Smooth muscle cell (in vitro differentiated cells): ENCODE data around the gene AASS. TPM values are rescaled to one million over a fixed set of nuclear protein-coding genes. Genes with fewer than 3 reads are reported as not detected.

Source experiments
- DNase-seq: peaks from one replicate; lab custom pipeline; 2025; ENCODE audit not compliant: unreplicated experiment; lab: John Stamatoyannopoulos, UW
- H2AFZ ChIP-seq: fragments of 200-600 bp; sonication (generic); 2 replicates; pipeline ENCODE4 v1.6.0; 2016; ENCODE audit warnings: antibody characterized with exemption, low read depth, mild to moderate bottlenecking
- H3F3A ChIP-seq: fragments of 200-600 bp; sonication (generic); 2 replicates; pipeline ENCODE4 v1.6.0; 2017; ENCODE audit warnings: antibody characterized with exemption, low read depth
- H3K27ac ChIP-seq: fragments of 200-600 bp; sonication (generic); 2 replicates; pipeline ENCODE4 v1.5.1; 2016; ENCODE audit warnings: low read depth, mild to moderate bottlenecking
- H3K27me3 ChIP-seq: fragments of 200-600 bp; sonication (generic); 2 replicates; pipeline ENCODE4 v1.6.1; 2016; ENCODE audit warnings: low read depth, mild to moderate bottlenecking
- H3K36me3 ChIP-seq: fragments of 200-600 bp; sonication (generic); 2 replicates; pipeline ENCODE4 v1.5.1; 2016; ENCODE audit warnings: low read depth
- H3K4me1 ChIP-seq: fragments of 200-600 bp; sonication (generic); 2 replicates; pipeline ENCODE4 v1.5.1; 2016; ENCODE audit warnings: low read depth
- H3K4me2 ChIP-seq: fragments of 200-600 bp; sonication (generic); 2 replicates; pipeline ENCODE4 v1.6.0; 2016; ENCODE audit warnings: mild to moderate bottlenecking
- H3K4me3 ChIP-seq: fragments of 200-600 bp; sonication (generic); 2 replicates; pipeline ENCODE4 v1.5.1; 2016; ENCODE audit warnings: mild to moderate bottlenecking
- H3K79me2 ChIP-seq: fragments of 200-600 bp; sonication (generic); 2 replicates; pipeline ENCODE4 v1.6.0; 2016; ENCODE audit warnings: low read depth, mild to moderate bottlenecking
- H3K9ac ChIP-seq: fragments of 200-600 bp; sonication (generic); 2 replicates; pipeline ENCODE4 v1.6.0; 2016; ENCODE audit warnings: low read depth
- H3K9me3 ChIP-seq: fragments of 200-600 bp; sonication (generic); replicated peaks from 2 replicates; pipeline ENCODE4 v1.5.1; 2016; ENCODE audit warnings: low read depth
- H4K20me1 ChIP-seq: fragments of 200-600 bp; sonication (generic); 2 replicates; pipeline ENCODE4 v1.6.0; 2016; ENCODE audit warnings: low read depth
- WGBS: methylation state at CpG from one replicate; pipeline ENCODE4 v1.1.7; 2016; ENCODE audit warnings: low lambda C conversion rate; 5-methylcytosine and 5-hydroxymethylcytosine counted together
- polyA plus RNA-seq: library from polyadenylated mRNA; unstranded; fragments of >200 nt; fragmentation: Nextera tagmentation; extraction: Ambion mirVana; gene quantifications from 2 replicates; pipeline ENCODE4 v1.2.1, GENCODE V29; 2016
- total RNA-seq: library from RNA; depleted of rRNA; stranded (reverse); fragments of >200 nt; gene quantifications from 2 replicates; pipeline ENCODE4 v1.2.3, GENCODE V29; 2014
- TF ChIP-seq, protein P1 (sequence below): fragments of 200-600 bp; sonication (generic); IDR thresholded peaks from 2 replicates; pipeline ENCODE4 v1.5.1; 2017; ENCODE audit warnings: borderline replicate concordance, mild to moderate bottlenecking, antibody characterized with exemption; ENCODE audit not compliant: insufficient read depth, poor library complexity, severe bottlenecking

AASS gene
- total and polyA plus RNA-seq, 2 experiments from 2014 or later, result 9.8 to 23.8 TPM

GRCh38 chr7:122133477-122133876 lies 10.6 kb downstream of the AASS start:
- DNase-seq, result no peak
- Histone ChIP-seq H2AFZ (no peak overlapping the region), H3K27ac (no peak overlapping the region), H3K9ac (no peak overlapping the region), H3K36me3 (no peaks in the 10 kb centered on the region), H3K4me1 (peaks cover 19% of the 10 kb centered on the region), H4K20me1 (peaks cover 25% of the 10 kb centered on the region), H3K79me2 (peaks cover 14% of the 10 kb centered on the region), H3K4me2 (no peak overlapping the region), H3K4me3 (no peak overlapping the region), H3F3A (no peaks in the 10 kb centered on the region), H3K27me3 (no peaks in the 10 kb centered on the region), H3K9me3 (no peaks in the 10 kb centered on the region)
- TF ChIP-seq, protein P1, sequence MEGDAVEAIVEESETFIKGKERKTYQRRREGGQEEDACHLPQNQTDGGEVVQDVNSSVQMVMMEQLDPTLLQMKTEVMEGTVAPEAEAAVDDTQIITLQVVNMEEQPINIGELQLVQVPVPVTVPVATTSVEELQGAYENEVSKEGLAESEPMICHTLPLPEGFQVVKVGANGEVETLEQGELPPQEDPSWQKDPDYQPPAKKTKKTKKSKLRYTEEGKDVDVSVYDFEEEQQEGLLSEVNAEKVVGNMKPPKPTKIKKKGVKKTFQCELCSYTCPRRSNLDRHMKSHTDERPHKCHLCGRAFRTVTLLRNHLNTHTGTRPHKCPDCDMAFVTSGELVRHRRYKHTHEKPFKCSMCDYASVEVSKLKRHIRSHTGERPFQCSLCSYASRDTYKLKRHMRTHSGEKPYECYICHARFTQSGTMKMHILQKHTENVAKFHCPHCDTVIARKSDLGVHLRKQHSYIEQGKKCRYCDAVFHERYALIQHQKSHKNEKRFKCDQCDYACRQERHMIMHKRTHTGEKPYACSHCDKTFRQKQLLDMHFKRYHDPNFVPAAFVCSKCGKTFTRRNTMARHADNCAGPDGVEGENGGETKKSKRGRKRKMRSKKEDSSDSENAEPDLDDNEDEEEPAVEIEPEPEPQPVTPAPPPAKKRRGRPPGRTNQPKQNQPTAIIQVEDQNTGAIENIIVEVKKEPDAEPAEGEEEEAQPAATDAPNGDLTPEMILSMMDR, result no peak
- WGBS, result 97% methylated on average over 8 of the region's 8 CpGs

DNA sequence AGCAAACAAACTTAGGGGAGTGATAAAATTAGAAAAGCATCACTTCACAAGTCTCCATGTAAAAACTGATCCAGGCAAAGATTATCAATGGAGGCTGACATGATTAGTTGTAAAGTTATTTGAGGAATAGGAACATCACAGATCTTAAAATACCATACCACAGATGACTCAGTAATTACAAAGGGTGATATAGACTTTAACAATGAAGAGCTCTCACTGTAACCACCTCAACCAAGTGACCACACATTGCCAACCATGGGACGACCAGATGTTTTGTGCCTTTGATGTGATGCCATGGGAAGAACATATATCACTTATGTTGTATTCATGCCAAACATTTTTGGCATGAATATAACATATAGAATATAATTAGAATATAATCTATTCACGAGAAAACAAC lies 11.7 kb downstream of the AASS start:
- Histone ChIP-seq H3K9ac (no peak overlapping the region), H3K27ac (peak overlapping the region; percentile 35), H3K4me1 (peaks cover 10% of the 10 kb centered on the region), H4K20me1 (peaks cover 20% of the 10 kb centered on the region), H3K27me3 (no peaks in the 10 kb centered on the region), H3K79me2 (peaks cover 9% of the 10 kb centered on the region), H3K4me2 (no peak overlapping the region), H3K9me3 (no peaks in the 10 kb centered on the region), H2AFZ (no peak overlapping the region), H3K36me3 (no peaks in the 10 kb centered on the region), H3K4me3 (no peak overlapping the region), H3F3A (no peaks in the 10 kb centered on the region)
- WGBS, result 82% methylated on average over 2 of the region's 2 CpGs
- TF ChIP-seq, protein P1, result no peak
- no peak for DNase-seq

GRCh38 chr7:122123746-122124145 lies 20.3 kb downstream of the AASS start:
- no peak overlapping the region for H3K27ac ChIP-seq
- no peak for DNase-seq

DNA sequence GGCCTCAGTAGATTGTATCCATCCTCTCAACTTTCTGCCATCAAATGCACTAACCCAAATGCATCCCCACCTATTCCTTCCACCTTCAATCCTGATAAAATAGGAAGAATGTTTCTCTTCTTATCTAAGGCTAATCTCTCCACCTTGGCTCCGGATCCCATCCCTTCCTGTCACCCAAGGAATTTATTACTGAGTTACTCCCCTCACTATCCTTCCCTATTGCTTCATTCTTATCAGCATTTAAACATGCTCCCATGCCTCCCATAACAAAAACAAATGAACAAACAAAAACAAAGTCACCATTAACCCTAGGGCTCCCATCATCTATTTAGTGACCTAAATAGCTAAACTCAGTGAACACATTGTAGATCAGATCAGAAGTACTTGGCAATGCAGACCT lies 25.3 kb downstream of the AASS start:
- WGBS, result 59% methylated on average over 1 of the region's 1 CpG

More at GRCh38 chr7:122123746-122124145, 20.3 kb downstream of the AASS start:
- Histone ChIP-seq H3K27me3 (no peaks in the 10 kb centered on the region), H3K9me3 (no peaks in the 10 kb centered on the region), H3K4me3 (no peak overlapping the region), H3F3A (no peaks in the 10 kb centered on the region), H3K4me2 (no peak overlapping the region), H2AFZ (no peak overlapping the region), H3K4me1 (no peaks in the 10 kb centered on the region), H3K36me3 (no peaks in the 10 kb centered on the region), H3K9ac (no peak overlapping the region), H4K20me1 (no peaks in the 10 kb centered on the region), H3K79me2 (no peaks in the 10 kb centered on the region)
- TF ChIP-seq, protein P1, result no peak

More for the DNA sequence above, 25.3 kb downstream of the AASS start:
- Histone ChIP-seq H3K4me1 (no peaks in the 10 kb centered on the region), H3K9me3 (no peaks in the 10 kb centered on the region), H3K27ac (no peak overlapping the region), H4K20me1 (no peaks in the 10 kb centered on the region), H3F3A (no peaks in the 10 kb centered on the region), H3K4me3 (no peak overlapping the region), H3K9ac (no peak overlapping the region), H3K27me3 (no peaks in the 10 kb centered on the region), H3K36me3 (peaks cover 4% of the 10 kb centered on the region), H3K4me2 (no peak overlapping the region), H2AFZ (no peak overlapping the region), H3K79me2 (no peaks in the 10 kb centered on the region)
- TF ChIP-seq, protein P1, result no peak
- DNase-seq, result no peak
